Gastroesophageal sphincter (tissue), 3 donors: ENCODE measurements around the gene OSTF1.

Experiments used
- CTCF ChIP-seq, 4 experiments: fragments of 200-600 bp in 2 of 4; fragments of 450-650 bp in 2 of 4; sonication (generic) in 1 of 4; IDR thresholded peaks; one replicate each; pipeline ENCODE4 v1.5.1; 2017 to 2019; ENCODE audit warnings: antibody characterized with exemption in 4 of 4, mild to moderate bottlenecking in 2 of 4, moderate library complexity in 2 of 4
- EP300 ChIP-seq: sonication (generic); formaldehyde crosslinking; IDR thresholded peaks from one replicate; pipeline ENCODE4 v1.6.1; 2017; ENCODE audit warnings: antibody characterized with exemption, mild to moderate bottlenecking
- POLR2A ChIP-seq, 2 donors: fragments of 450-650 bp; IDR thresholded peaks; one replicate each; pipeline ENCODE4 v1.6.1; 2017; ENCODE audit warnings: antibody characterized with exemption in 2 of 2, mild to moderate bottlenecking in 2 of 2, moderate library complexity in 1 of 2
- POLR2AphosphoS5 ChIP-seq: sonication (generic); formaldehyde crosslinking; IDR thresholded peaks from one replicate; pipeline ENCODE4 v1.6.1; 2017; ENCODE audit warnings: antibody characterized with exemption

- TF ChIP-seq POLR2A (IDR thresholded peaks at IDR 0.05) = no peak
- TF ChIP-seq CTCF (IDR thresholded peaks at IDR 0.05) = no peak
- TF ChIP-seq POLR2AphosphoS5 = peak; percentile 27
- no peak for TF ChIP-seq EP300
Observed at GRCh38 chr9:75039009-75039408, 49.3 kb upstream of the OSTF1 start.
